ENCODE data around the gene PTP4A2. TPM values are rescaled to one million over a fixed set of nuclear protein-coding genes. Genes with fewer than 3 reads are reported as not detected.

The PTP4A2 gene
- total RNA-seq, 1 donor from 2014 or later: 157 TPM

GRCh38 chr1:31936981-31937299, 1.2 kb downstream of the PTP4A2 start:
- Mint-ChIP-seq H3K27ac (peak overlapping the region; percentile 96), H3K4me3 (ENCODE audit: low read depth) (peak overlapping the region; percentile 98), H3K9me3 (ENCODE audit: low read depth) (no peaks in the 10 kb centered on the region), H3K36me3 (ENCODE audit: insufficient read depth) (no peaks in the 10 kb centered on the region), H3K4me1 (ENCODE audit: low read depth) (peaks cover 45% of the 10 kb centered on the region), H3K27me3 (no peaks in the 10 kb centered on the region)
- no peak for TF ChIP-seq CTCF (IDR thresholded peaks at IDR 0.05; ENCODE audit: unreplicated experiment)
- DNase-seq (ENCODE audit: low spot score, unreplicated experiment): no peak

GRCh38 chr1:31936278-31936980, 1.7 kb downstream of the PTP4A2 start:
- H3K4me3 Mint-ChIP-seq (ENCODE audit: low read depth): peak overlapping the region; percentile 98
- no peak for DNase-seq (ENCODE audit: low spot score, unreplicated experiment)
- no peaks in the 10 kb centered on the region for H3K27me3 Mint-ChIP-seq
- no peaks in the 10 kb centered on the region for H3K9me3 Mint-ChIP-seq (ENCODE audit: low read depth)
- peaks cover 50% of the 10 kb centered on the region for H3K4me1 Mint-ChIP-seq (ENCODE audit: low read depth)
- no peaks in the 10 kb centered on the region for H3K36me3 Mint-ChIP-seq (ENCODE audit: insufficient read depth)
- peak overlapping the region; percentile 96 for H3K27ac Mint-ChIP-seq
- TF ChIP-seq CTCF (IDR thresholded peaks at IDR 0.05; ENCODE audit: unreplicated experiment): no peak

- Mint-ChIP-seq H3K27ac (peak overlapping the region; percentile 4), H3K4me1 (ENCODE audit: low read depth) (peaks cover 55% of the 10 kb centered on the region), H3K27me3 (no peaks in the 10 kb centered on the region), H3K4me3 (ENCODE audit: low read depth) (peak overlapping the region; percentile 5), H3K9me3 (ENCODE audit: low read depth) (no peaks in the 10 kb centered on the region), H3K36me3 (ENCODE audit: insufficient read depth) (no peaks in the 10 kb centered on the region)
- DNase-seq (ENCODE audit: low spot score, unreplicated experiment): no peak
- TF ChIP-seq CTCF (IDR thresholded peaks at IDR 0.05; ENCODE audit: unreplicated experiment): no peak
Measured at GRCh38 chr1:31934706-31935629, 3.2 kb downstream of the PTP4A2 start.

GRCh38 chr1:31932491-31933316, 5.5 kb downstream of the PTP4A2 start:
- DNase-seq (ENCODE audit: low spot score, unreplicated experiment): no peak
- Mint-ChIP-seq H3K27me3 (no peaks in the 10 kb centered on the region), H3K9me3 (ENCODE audit: low read depth) (no peaks in the 10 kb centered on the region), H3K27ac (peak overlapping the region; percentile 63), H3K4me3 (ENCODE audit: low read depth) (no peak overlapping the region), H3K36me3 (ENCODE audit: insufficient read depth) (no peaks in the 10 kb centered on the region), H3K4me1 (ENCODE audit: low read depth) (peaks cover 64% of the 10 kb centered on the region)
- no peak for TF ChIP-seq CTCF (IDR thresholded peaks at IDR 0.05; ENCODE audit: unreplicated experiment)

Data from progenitor cell of endocrine pancreas (in vitro differentiated cells).